A172 (cell line): ENCODE results near the gene CHMP4B. TPM values are rescaled to one million over a fixed set of nuclear protein-coding genes. Genes with fewer than 3 reads are reported as not detected.
A peak's percentile ranks its signal among the peaks of the same experiment; 100 is the strongest.

Source experiments
- DNase-seq: peaks from one replicate; pipeline ENCODE4 v3.0.0-alpha.2; 2015; ENCODE audit warnings: low spot score
- total RNA-seq: library from RNA; depleted of rRNA; stranded (reverse); fragments of >200 nt; shearing (Covaris generic); gene quantifications from 2 replicates; pipeline ENCODE4 v1.2.3, GENCODE V29; 2014; rRNA removed

The CHMP4B gene
- total RNA-seq, 1 experiment from 2014 or later = 74.7 TPM

- DNase-seq = peak; percentile 41
Observed at GRCh38 chr20:33897313-33897912, 86.3 kb downstream of the CHMP4B start.

DNA sequence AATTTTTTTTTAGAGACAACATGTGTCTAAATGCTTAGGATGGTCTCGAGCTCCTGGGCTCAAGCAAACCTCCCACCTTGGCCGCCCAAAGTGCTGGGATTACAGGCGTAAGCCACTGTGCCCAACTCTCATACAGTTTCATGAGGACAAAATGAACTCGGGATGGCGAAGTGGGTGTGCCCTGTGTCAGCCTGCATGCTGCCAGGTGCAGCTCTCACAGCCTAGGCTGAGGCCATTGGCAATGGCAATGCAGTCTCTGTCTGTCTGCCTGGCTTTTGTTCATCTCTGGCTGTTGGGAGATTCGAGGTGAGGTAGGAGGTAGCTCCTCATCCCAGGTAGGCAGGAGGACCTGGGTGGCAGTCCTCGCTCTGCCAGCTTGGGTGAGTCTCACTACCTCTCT is 88.0 kb downstream of the CHMP4B start:
- DNase-seq = no peak

DNA sequence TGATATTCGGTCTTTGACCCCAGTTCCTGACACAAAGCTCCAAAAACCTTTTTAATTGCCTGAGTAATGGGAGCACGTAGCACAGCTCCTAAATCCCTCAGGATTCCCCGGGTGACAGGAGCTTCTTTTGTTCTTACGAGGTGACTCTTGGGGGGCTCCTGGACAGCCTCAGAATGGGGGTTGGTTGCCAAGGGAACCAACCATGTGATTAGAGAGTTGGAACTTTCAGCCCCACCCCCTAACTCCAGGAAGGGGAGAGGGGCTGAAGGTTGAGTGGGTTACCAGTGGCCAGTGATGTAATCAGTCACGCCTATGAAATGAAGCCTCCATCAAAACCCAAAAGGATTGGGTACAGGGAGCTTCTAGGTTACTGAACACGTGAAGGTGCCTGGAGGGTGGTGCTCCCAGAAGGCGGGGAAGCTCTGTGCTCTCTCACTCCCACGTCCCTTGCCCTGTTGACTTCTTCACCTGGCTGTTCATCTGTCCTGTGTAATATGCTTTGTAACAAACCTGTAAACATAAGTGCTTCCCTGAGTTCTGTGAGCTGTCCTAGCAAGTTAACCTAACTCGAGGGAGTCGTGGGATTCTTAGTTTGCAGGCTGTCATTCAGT is 89.5 kb downstream of the CHMP4B start:
- no peak for DNase-seq

GRCh38 chr20:33901132-33901523 is 90.0 kb downstream of the CHMP4B start:
- DNase-seq = no peak

DNA sequence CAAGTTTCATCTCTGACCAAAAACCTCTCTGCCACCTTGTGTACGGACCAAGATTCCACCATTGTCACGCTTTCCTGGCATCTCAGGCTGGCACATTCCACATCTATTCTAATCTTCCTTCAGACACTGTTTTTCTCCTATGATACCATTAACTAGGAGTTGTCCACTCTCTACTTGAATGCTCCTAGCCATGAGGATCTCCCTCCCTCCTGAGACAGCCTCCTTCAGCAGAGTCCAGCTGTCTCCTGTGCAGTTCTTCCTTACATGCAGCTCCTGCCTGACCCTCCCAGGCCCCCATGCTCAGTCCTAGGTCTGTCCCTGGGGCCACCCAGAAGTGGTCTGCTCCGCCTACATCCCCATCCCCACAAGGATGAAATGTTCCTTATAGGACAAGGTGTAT is 90.9 kb downstream of the CHMP4B start:
- DNase-seq = no peak

Other genes with a start within 250 kb of the CHMP4B start
- gene C20orf144, start 149.0 kb upstream of the CHMP4B start, total RNA-seq = 0.05 TPM in 1 of 2 replicates, not detected in the other
- not detected in 2 replicates for gene ACTL10, start 144.4 kb upstream of the CHMP4B start, total RNA-seq
- gene NECAB3, start 136.9 kb upstream of the CHMP4B start, total RNA-seq = 64.0 and 65.7 TPM in 2 replicates
- gene E2F1, start 125.0 kb upstream of the CHMP4B start, total RNA-seq = 58.7 and 68.1 TPM in 2 replicates
- gene PXMP4, start 91.0 kb upstream of the CHMP4B start, total RNA-seq = 10.2 and 11.2 TPM in 2 replicates
- gene ZNF341, start 79.4 kb upstream of the CHMP4B start, total RNA-seq = 0.81 and 1.6 TPM in 2 replicates
- 126 and 147 TPM in 2 replicates for gene RALY, start 182.6 kb downstream of the CHMP4B start, total RNA-seq